GM23248 (cell line): ENCODE measurements around the gene GJB4. TPM values are rescaled to one million over a fixed set of nuclear protein-coding genes. Genes with fewer than 3 reads are reported as not detected.

Experiments used
- DNase-seq: peaks from one replicate; pipeline ENCODE4 v3.0.0-alpha.2; 2015
- H2AFZ ChIP-seq: fragments of 200-600 bp; sonication (generic); 2 replicates; pipeline ENCODE4 v1.6.1; 2016; ENCODE audit warnings: antibody characterized with exemption
- H3F3A ChIP-seq: fragments of 200-600 bp; sonication (generic); 2 replicates; pipeline ENCODE4 v1.6.1; 2016; ENCODE audit warnings: mild to moderate bottlenecking, antibody characterized with exemption, mixed run types; ENCODE audit not compliant: insufficient read depth
- H3K27ac ChIP-seq: fragments of 200-600 bp; sonication (generic); 2 replicates; pipeline ENCODE4 v1.5.1; 2016; ENCODE audit warnings: mild to moderate bottlenecking
- H3K27me3 ChIP-seq: fragments of 200-600 bp; sonication (generic); replicated peaks from 2 replicates; pipeline ENCODE4 v1.6.1; 2016; ENCODE audit warnings: mild to moderate bottlenecking; ENCODE audit not compliant: insufficient read depth
- H3K36me3 ChIP-seq: fragments of 200-600 bp; sonication (generic); 2 replicates; pipeline ENCODE4 v1.6.1; 2016; ENCODE audit warnings: low read depth, mild to moderate bottlenecking
- H3K4me1 ChIP-seq: fragments of 200-600 bp; sonication (generic); 2 replicates; pipeline ENCODE4 v1.6.1; 2016; ENCODE audit warnings: mild to moderate bottlenecking; ENCODE audit not compliant: insufficient read depth
- H3K4me2 ChIP-seq: fragments of 200-600 bp; sonication (generic); one replicate; pipeline ENCODE4 v1.6.1; 2016; ENCODE audit warnings: mild to moderate bottlenecking; ENCODE audit not compliant: unreplicated experiment
- H3K4me3 ChIP-seq: fragments of 200-600 bp; sonication (generic); 2 replicates; pipeline ENCODE4 v1.5.1; 2016; ENCODE audit warnings: mild to moderate bottlenecking
- H3K79me2 ChIP-seq: fragments of 200-600 bp; sonication (generic); 2 replicates; pipeline ENCODE4 v1.6.1; 2016; ENCODE audit warnings: mild to moderate bottlenecking; ENCODE audit not compliant: insufficient read depth
- H3K9ac ChIP-seq: fragments of 200-600 bp; sonication (generic); 2 replicates; pipeline ENCODE4 v1.6.1; 2016; ENCODE audit warnings: mild to moderate bottlenecking
- H3K9me2 ChIP-seq: fragments of 200-600 bp; sonication (generic); 2 replicates; pipeline ENCODE4 v1.6.1; 2016; ENCODE audit warnings: mixed run types, mild to moderate bottlenecking, moderate library complexity; ENCODE audit not compliant: insufficient read depth
- H3K9me3 ChIP-seq: fragments of 200-600 bp; sonication (generic); one replicate; pipeline ENCODE4 v1.6.1; 2017; ENCODE audit warnings: low read depth
- H4K20me1 ChIP-seq: fragments of 200-600 bp; sonication (generic); 2 replicates; pipeline ENCODE4 v1.6.0; 2016; ENCODE audit not compliant: insufficient read depth
- EZH2 ChIP-seq: fragments of 200-600 bp; sonication (generic); IDR thresholded peaks from 2 replicates; pipeline ENCODE4 v1.6.1; 2018; ENCODE audit warnings: antibody characterized with exemption, mild to moderate bottlenecking; ENCODE audit not compliant: insufficient read depth, poor library complexity, severe bottlenecking
- EZH2phosphoT487 ChIP-seq: fragments of 200-600 bp; sonication (generic); IDR thresholded peaks from 2 replicates; pipeline ENCODE4 v1.6.1; 2018; ENCODE audit warnings: antibody characterized with exemption, moderate library complexity, mild to moderate bottlenecking, low read depth; ENCODE audit not compliant: insufficient read depth
- WGBS, 2 experiments: methylation state at CpG; one replicate each; pipeline ENCODE4 v1.1.6; 2015 to 2017; ENCODE audit warnings: low lambda C conversion rate in 2 of 2, low coverage in 1 of 2; ENCODE audit errors: missing lambda C conversion rate in 2 of 2; 5-methylcytosine and 5-hydroxymethylcytosine counted together
- in situ Hi-C: fragments of 300-500 bp; cut with MboI; formaldehyde crosslinking; loops from 2 replicates; pipeline ENCODE4 v1.15.0; 2020
- polyA plus RNA-seq: library from polyadenylated mRNA; unstranded; fragments of >200 nt; fragmentation: Nextera tagmentation; extraction: Ambion mirVana; gene quantifications from 2 replicates; pipeline ENCODE4 v1.2.1, GENCODE V29; 2016
- total RNA-seq: library from RNA; depleted of rRNA; stranded (reverse); fragments of >200 nt; shearing (Covaris generic); gene quantifications from 2 replicates; pipeline ENCODE4 v1.2.3, GENCODE V29; 2014

The GJB4 gene
- total and polyA plus RNA-seq, 2 experiments from 2014 or later = not detected

- no peaks in the 10 kb centered on the region for H3F3A ChIP-seq
- 40 to 57% methylated on average over 3 of the region's 3 CpGs for WGBS, 2 experiments
- no peaks in the 10 kb centered on the region for H3K9me2 ChIP-seq
- H3K79me2 ChIP-seq = no peaks in the 10 kb centered on the region
- no peak overlapping the region for H2AFZ ChIP-seq
- no peaks in the 10 kb centered on the region for H3K9me3 ChIP-seq
- in situ Hi-C loops = no loop called here
- no peak for DNase-seq
- no peaks in the 10 kb centered on the region for H3K36me3 ChIP-seq
- no peak overlapping the region for H3K4me3 ChIP-seq
- no peak overlapping the region for H3K4me2 ChIP-seq
- no peak overlapping the region for H3K9ac ChIP-seq
- peaks cover 27% of the 10 kb centered on the region for H3K27me3 ChIP-seq
- H3K27ac ChIP-seq = no peak overlapping the region
- no peaks in the 10 kb centered on the region for H4K20me1 ChIP-seq
- no peaks in the 10 kb centered on the region for H3K4me1 ChIP-seq
- TF ChIP-seq EZH2 = no peak
- TF ChIP-seq EZH2phosphoT487 = no peak
Observed at GRCh38 chr1:34744851-34745250, 14.7 kb upstream of the GJB4 start.

GRCh38 chr1:34745666-34746065 is 13.9 kb upstream of the GJB4 start:
- no peak overlapping the region for H3K27ac ChIP-seq
- H3K4me3 ChIP-seq = no peak overlapping the region
- TF ChIP-seq EZH2 (no peak), EZH2phosphoT487 (no peak)
- 48 to 52% methylated on average over 5 of the region's 5 CpGs for WGBS, 2 experiments
- no peak overlapping the region for H3K9ac ChIP-seq
- H3K4me1 ChIP-seq = no peaks in the 10 kb centered on the region
- no peaks in the 10 kb centered on the region for H3K79me2 ChIP-seq
- in situ Hi-C loops = no loop called here
- no peaks in the 10 kb centered on the region for H3K9me3 ChIP-seq
- H3K9me2 ChIP-seq = no peaks in the 10 kb centered on the region
- H2AFZ ChIP-seq = no peak overlapping the region
- peaks cover 25% of the 10 kb centered on the region for H3K27me3 ChIP-seq
- H4K20me1 ChIP-seq = no peaks in the 10 kb centered on the region
- no peaks in the 10 kb centered on the region for H3F3A ChIP-seq
- no peaks in the 10 kb centered on the region for H3K36me3 ChIP-seq
- no peak overlapping the region for H3K4me2 ChIP-seq
- no peak for DNase-seq

GRCh38 chr1:34746101-34746500 is 13.4 kb upstream of the GJB4 start:
- in situ Hi-C loops = no loop called here
- no peak overlapping the region for H3K9ac ChIP-seq
- H3F3A ChIP-seq = no peaks in the 10 kb centered on the region
- H3K4me1 ChIP-seq = no peaks in the 10 kb centered on the region
- no peaks in the 10 kb centered on the region for H3K9me3 ChIP-seq
- H3K27me3 ChIP-seq = peaks cover 23% of the 10 kb centered on the region
- H3K79me2 ChIP-seq = no peaks in the 10 kb centered on the region
- H3K36me3 ChIP-seq = no peaks in the 10 kb centered on the region
- H3K4me2 ChIP-seq = no peak overlapping the region
- TF ChIP-seq EZH2phosphoT487 (no peak), EZH2 (no peak)
- no peak for DNase-seq
- H3K9me2 ChIP-seq = no peaks in the 10 kb centered on the region
- no peak overlapping the region for H2AFZ ChIP-seq
- H3K27ac ChIP-seq = no peak overlapping the region
- WGBS, 2 experiments = 80 to 88% methylated on average over 4 of the region's 4 CpGs
- no peaks in the 10 kb centered on the region for H4K20me1 ChIP-seq
- no peak overlapping the region for H3K4me3 ChIP-seq

- no peak for TF ChIP-seq EZH2phosphoT487
- no peak for TF ChIP-seq EZH2
- H3K27ac ChIP-seq = no peak overlapping the region
- DNase-seq = no peak
- no peaks in the 10 kb centered on the region for H3K79me2 ChIP-seq
- H3K4me2 ChIP-seq = no peak overlapping the region
- in situ Hi-C loops = no loop called here
- no peak overlapping the region for H3K9ac ChIP-seq
- H3K9me2 ChIP-seq = no peaks in the 10 kb centered on the region
- 42 to 44% methylated on average over 17 to 18 of the region's 18 CpGs for WGBS, 2 experiments
- H3K4me3 ChIP-seq = no peak overlapping the region
- H2AFZ ChIP-seq = no peak overlapping the region
- H3F3A ChIP-seq = no peaks in the 10 kb centered on the region
- H3K9me3 ChIP-seq = no peaks in the 10 kb centered on the region
- H3K36me3 ChIP-seq = no peaks in the 10 kb centered on the region
- no peaks in the 10 kb centered on the region for H3K4me1 ChIP-seq
- H4K20me1 ChIP-seq = no peaks in the 10 kb centered on the region
- H3K27me3 ChIP-seq = peaks cover 23% of the 10 kb centered on the region
Observed at GRCh38 chr1:34746785-34747637, 12.5 kb upstream of the GJB4 start.

- in situ Hi-C loops = no loop called here
- no peak overlapping the region for H3K27ac ChIP-seq
- H3K4me2 ChIP-seq = no peak overlapping the region
- peaks cover 23% of the 10 kb centered on the region for H3K27me3 ChIP-seq
- no peak overlapping the region for H3K4me3 ChIP-seq
- WGBS, 2 experiments = 32 to 36% methylated on average over 2 to 6 of the region's 6 CpGs
- no peak overlapping the region for H3K9ac ChIP-seq
- no peak for TF ChIP-seq EZH2phosphoT487
- TF ChIP-seq EZH2 = no peak
- no peaks in the 10 kb centered on the region for H3F3A ChIP-seq
- no peak overlapping the region for H2AFZ ChIP-seq
- no peaks in the 10 kb centered on the region for H4K20me1 ChIP-seq
- H3K36me3 ChIP-seq = no peaks in the 10 kb centered on the region
- no peaks in the 10 kb centered on the region for H3K9me3 ChIP-seq
- no peaks in the 10 kb centered on the region for H3K9me2 ChIP-seq
- no peak for DNase-seq
- no peaks in the 10 kb centered on the region for H3K79me2 ChIP-seq
- H3K4me1 ChIP-seq = no peaks in the 10 kb centered on the region
Observed at GRCh38 chr1:34747638-34747941, 11.9 kb upstream of the GJB4 start.
